ENCODE measurements around the gene LAYN.

The LAYN gene

DNA sequence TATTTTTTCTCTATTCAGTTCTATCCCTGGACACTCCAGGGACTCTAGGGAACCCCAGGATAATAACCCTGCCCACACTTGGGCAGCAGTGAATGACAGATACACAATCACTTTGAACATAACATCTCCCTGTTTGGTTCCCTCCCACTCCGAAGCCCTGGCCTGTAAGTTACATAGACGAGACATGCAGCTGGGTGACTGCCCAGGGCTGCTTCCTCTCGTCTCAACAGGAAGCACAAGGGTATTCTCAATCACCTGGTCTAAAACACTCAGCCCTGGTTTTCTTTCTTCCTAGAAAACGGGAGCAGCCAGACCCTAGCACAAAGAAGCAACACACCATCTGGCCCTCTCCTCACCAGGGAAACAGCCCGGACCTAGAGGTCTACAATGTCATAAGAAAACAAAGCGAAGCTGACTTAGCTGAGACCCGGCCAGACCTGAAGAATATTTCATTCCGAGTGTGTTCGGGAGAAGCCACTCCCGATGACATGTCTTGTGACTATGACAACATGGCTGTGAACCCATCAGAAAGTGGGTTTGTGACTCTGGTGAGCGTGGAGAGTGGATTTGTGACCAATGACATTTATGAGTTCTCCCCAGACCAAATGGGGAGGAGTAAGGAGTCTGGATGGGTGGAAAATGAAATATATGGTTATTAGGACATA lies 19.4 kb downstream of the LAYN start:
- Histone ChIP-seq H3K9me3 (peaks cover 5% of the 10 kb centered on the region), H3K4me1 (no peaks in the 10 kb centered on the region), H3K4me3 (ENCODE audit: low read depth, low read length) (no peak overlapping the region), H3K36me3 (no peaks in the 10 kb centered on the region), H3K27me3 (no peaks in the 10 kb centered on the region)
- DNase-seq: no peak
- TF ChIP-seq, protein P1, sequence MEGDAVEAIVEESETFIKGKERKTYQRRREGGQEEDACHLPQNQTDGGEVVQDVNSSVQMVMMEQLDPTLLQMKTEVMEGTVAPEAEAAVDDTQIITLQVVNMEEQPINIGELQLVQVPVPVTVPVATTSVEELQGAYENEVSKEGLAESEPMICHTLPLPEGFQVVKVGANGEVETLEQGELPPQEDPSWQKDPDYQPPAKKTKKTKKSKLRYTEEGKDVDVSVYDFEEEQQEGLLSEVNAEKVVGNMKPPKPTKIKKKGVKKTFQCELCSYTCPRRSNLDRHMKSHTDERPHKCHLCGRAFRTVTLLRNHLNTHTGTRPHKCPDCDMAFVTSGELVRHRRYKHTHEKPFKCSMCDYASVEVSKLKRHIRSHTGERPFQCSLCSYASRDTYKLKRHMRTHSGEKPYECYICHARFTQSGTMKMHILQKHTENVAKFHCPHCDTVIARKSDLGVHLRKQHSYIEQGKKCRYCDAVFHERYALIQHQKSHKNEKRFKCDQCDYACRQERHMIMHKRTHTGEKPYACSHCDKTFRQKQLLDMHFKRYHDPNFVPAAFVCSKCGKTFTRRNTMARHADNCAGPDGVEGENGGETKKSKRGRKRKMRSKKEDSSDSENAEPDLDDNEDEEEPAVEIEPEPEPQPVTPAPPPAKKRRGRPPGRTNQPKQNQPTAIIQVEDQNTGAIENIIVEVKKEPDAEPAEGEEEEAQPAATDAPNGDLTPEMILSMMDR (IDR thresholded peaks at IDR 0.05; ENCODE audit: low read depth, low read length): no peak

DNA sequence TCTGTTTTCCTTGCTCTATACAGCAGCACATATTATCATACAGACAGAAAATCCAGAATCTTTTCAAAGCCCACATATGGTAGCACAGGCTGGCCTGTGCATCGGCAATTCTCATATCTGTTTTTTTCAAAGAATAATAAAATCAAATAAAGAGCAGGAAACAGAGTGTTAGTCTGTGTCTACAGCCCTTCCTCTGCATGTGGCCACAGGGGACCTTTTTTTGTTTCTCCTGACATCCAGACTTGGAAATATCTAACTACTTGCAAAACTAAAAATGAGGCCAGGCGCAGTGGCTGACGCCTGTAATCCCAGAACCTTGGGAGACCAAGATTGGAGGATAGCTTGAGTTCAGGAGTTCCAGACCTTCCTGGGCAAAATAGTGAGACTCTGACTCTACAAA lies 20.3 kb downstream of the LAYN start:
- Histone ChIP-seq H3K9me3 (peaks cover 5% of the 10 kb centered on the region), H3K27me3 (no peaks in the 10 kb centered on the region), H3K4me1 (peaks cover under 1% of the 10 kb centered on the region), H3K36me3 (no peaks in the 10 kb centered on the region), H3K4me3 (ENCODE audit: low read depth, low read length) (no peak overlapping the region)
- TF ChIP-seq, protein P1 (IDR thresholded peaks at IDR 0.05; ENCODE audit: low read depth, low read length): no peak
- DNase-seq: no peak

DNA sequence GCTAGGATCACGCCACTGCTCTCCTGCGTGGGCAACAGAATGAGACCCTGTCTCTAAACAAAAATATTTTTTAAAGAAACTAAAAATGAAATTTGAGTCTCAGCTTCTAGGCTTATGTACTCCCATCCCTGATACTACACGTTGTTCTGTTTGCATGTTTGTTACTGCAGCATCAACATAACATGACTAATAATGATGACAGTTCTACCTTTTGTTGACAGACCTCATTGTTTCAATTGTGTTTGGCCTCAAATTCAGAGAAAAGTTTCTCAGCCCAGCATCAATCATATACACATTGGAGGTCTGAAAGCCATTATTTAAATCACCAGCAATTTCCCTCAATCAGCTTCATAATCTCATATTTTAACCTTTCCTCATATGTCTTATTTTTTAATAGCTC lies 20.8 kb downstream of the LAYN start:
- peaks cover 6% of the 10 kb centered on the region for H3K4me1 ChIP-seq
- H3K27me3 ChIP-seq: no peaks in the 10 kb centered on the region
- no peak overlapping the region for H3K4me3 ChIP-seq (ENCODE audit: low read depth, low read length)
- H3K9me3 ChIP-seq: peaks cover under 1% of the 10 kb centered on the region
- TF ChIP-seq, protein P1 (IDR thresholded peaks at IDR 0.05; ENCODE audit: low read depth, low read length): no peak
- no peak for DNase-seq
- H3K36me3 ChIP-seq: no peaks in the 10 kb centered on the region

DNA sequence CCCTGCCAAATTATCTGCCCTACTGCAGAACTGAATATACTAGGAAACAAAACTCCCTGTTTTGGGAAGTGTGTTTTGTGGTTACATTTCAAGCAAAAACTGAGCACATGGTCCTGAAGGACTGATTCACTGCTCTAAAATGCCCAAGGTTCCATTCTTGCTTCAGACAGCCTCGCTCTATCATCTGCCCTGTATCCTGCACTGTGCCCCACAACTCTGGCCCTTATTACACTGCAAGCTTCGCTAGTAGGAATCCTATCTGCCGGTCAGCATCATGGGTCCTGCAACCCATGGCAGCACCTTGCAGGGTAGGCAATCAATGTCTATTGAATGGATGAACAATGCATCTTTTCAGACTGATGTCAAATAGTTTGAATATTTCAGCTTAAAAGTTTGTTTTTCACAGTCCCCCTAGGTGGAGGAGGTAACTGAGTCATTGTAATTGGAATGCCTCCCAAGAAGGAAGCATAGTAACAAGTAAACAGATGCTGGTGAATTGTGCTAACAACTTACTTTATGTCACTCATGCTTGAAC lies 21.3 kb downstream of the LAYN start:
- Histone ChIP-seq H3K27me3 (no peaks in the 10 kb centered on the region), H3K4me3 (ENCODE audit: low read depth, low read length) (no peak overlapping the region), H3K36me3 (no peaks in the 10 kb centered on the region), H3K4me1 (peaks cover 8% of the 10 kb centered on the region), H3K9me3 (no peaks in the 10 kb centered on the region)
- TF ChIP-seq, protein P1 (IDR thresholded peaks at IDR 0.05; ENCODE audit: low read depth, low read length): no peak
- no peak for DNase-seq

DNA sequence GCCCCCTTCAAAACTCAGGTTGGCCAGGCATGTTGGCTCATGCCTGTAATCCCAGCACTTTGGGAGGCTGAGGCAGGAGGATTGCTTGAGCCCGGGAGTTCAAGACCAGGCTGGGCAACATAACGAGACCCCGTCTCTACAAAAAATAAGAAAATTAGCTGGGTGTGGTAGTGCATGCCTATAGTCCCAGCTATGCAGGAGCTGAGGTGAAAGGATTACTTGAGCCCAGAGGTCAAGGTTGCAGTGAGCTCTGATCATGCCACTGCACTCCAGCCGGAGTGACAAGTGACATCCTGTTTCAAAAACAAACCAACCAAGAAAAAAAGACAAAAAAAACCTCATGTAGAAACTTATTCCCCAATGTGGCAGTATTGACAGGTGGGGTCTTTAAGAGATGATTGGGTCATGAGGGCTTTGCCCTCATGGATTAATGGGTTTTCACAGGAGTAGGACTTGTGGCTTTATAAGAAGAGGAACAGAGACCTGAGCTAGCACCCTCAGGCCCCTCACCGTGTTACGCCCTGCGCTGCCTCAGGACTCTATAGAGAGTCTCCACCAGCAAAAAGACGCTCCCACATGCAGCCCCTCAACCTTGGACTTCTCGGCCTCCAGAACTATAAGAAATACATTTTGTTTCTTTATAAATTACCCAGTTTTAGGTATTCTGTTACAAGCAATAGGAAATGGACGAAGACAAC lies 22.3 kb downstream of the LAYN start:
- H3K9me3 ChIP-seq: no peaks in the 10 kb centered on the region
- no peak overlapping the region for H3K4me3 ChIP-seq (ENCODE audit: low read depth, low read length)
- H3K27me3 ChIP-seq: no peaks in the 10 kb centered on the region
- DNase-seq: no peak
- TF ChIP-seq, protein P1 (IDR thresholded peaks at IDR 0.05; ENCODE audit: low read depth, low read length): no peak
- H3K4me1 ChIP-seq: peaks cover 8% of the 10 kb centered on the region
- no peaks in the 10 kb centered on the region for H3K36me3 ChIP-seq
